Kidney (tissue), 14 donors: ENCODE measurements around the gene RAVER1. TPM values are rescaled to one million over a fixed set of nuclear protein-coding genes. Genes with fewer than 3 reads are reported as not detected.
A peak's percentile ranks its signal among the peaks of the same experiment; 100 is the strongest.

Source experiments
- DNase-seq, 5 donors: peaks; one replicate each; pipeline ENCODE4 v3.0.0-alpha.2; 2013 to 2020
- FAIRE-seq: peaks from 2 replicates; lab custom pipeline; 2012; peaks lifted over from hg19 to GRCh38; lab: Jason Lieb, UNC
- H3K27ac ChIP-seq, 2 donors: one replicate each; pipeline ENCODE4 v1.7.0; 2013; ENCODE audit warnings: low read depth in 2 of 2, low read length in 2 of 2, inconsistent platforms in 1 of 2
- H3K27me3 ChIP-seq: one replicate; pipeline ENCODE4 v1.7.1; 2013; ENCODE audit warnings: low read length, inconsistent platforms; ENCODE audit not compliant: control insufficient read depth, insufficient read depth
- H3K36me3 ChIP-seq, 3 donors: one replicate each; pipeline versions ENCODE4 v1.7.0 to v1.7.1; 2013; ENCODE audit warnings: low read length in 3 of 3, control low read depth in 1 of 3, inconsistent platforms in 1 of 3; ENCODE audit not compliant: insufficient read depth in 3 of 3, control insufficient read depth in 2 of 3
- H3K4me1 ChIP-seq, 3 donors: one replicate each; pipeline versions ENCODE4 v1.7.0 to v1.7.1; 2013; ENCODE audit warnings: low read length in 3 of 3, inconsistent platforms in 1 of 3, low read depth in 1 of 3; ENCODE audit not compliant: control insufficient read depth in 2 of 3, insufficient read depth in 2 of 3
- H3K4me3 ChIP-seq, 3 donors: one replicate each; pipeline versions ENCODE4 v1.7.0 to v1.8.1; 2013; ENCODE audit warnings: low read length in 3 of 3, control low read depth in 1 of 3, inconsistent platforms in 1 of 3
- H3K9ac ChIP-seq, 3 donors: one replicate each; pipeline versions ENCODE4 v1.7.0 to v1.7.1; 2013; ENCODE audit warnings: low read length in 3 of 3, control low read depth in 1 of 3, inconsistent platforms in 1 of 3
- H3K9me3 ChIP-seq, 3 donors: one replicate each; pipeline versions ENCODE4 v1.7.0 to v1.7.1; 2013; ENCODE audit warnings: low read length in 3 of 3, control low read depth in 1 of 3, inconsistent platforms in 1 of 3; ENCODE audit not compliant: control insufficient read depth in 2 of 3, insufficient read depth in 1 of 3
- CTCF ChIP-seq: IDR thresholded peaks from 3 replicates; pipeline ENCODE4 v1.5.1; 2012; ENCODE audit warnings: mild to moderate bottlenecking, moderate library complexity, borderline replicate concordance; ENCODE audit not compliant: insufficient read depth; ENCODE audit errors: extremely low read depth
- intact Hi-C: fragments of 100-400 bp; cut with DNase I; formaldehyde crosslinking; loops from one replicate; pipeline ENCODE4 v1.11.1; 2022
- polyA plus RNA-seq: library from polyadenylated mRNA; stranded (reverse); fragments of 350-450 nt; fragmentation: Illumina TruSeq; extraction: RNeasy Lipid Tissue Mini Kit (QIAGEN cat#74804); gene quantifications from one replicate; pipeline ENCODE4 v1.2.3, GENCODE V29; 2014; ENCODE audit warnings: low read depth, low replicate concordance; ENCODE audit not compliant: insufficient read depth
- total RNA-seq: library from RNA; stranded (reverse); fragmentation: NEBNext Ultra II Directional; extraction: Animal tissue kit (Norgen Biotek cat#: 25700); gene quantifications from one replicate; pipeline ENCODE4 v1.2.1, GENCODE V29; 2021
- donor health status: control.
- donor health status: control.
- donor health status: control.
- donor health status: control.
- donor health status: control.
- donor health status: DM: yes; HTN: yes; CAD: no.
- donor health status: Normal renal cell carcinoma (clear cell type).

The RAVER1 gene
- total and polyA plus RNA-seq, 2 donors from 2014 or later, result 9.1 to 38.4 TPM

- Histone ChIP-seq H3K36me3 (peaks cover 0 to 3% (median 0%) of the 10 kb centered on the region in 3 donors), H3K27me3 (peaks cover 16% of the 10 kb centered on the region), H3K4me3 (no peak overlapping the region), H3K27ac (no peak overlapping the region), H3K4me1 (peaks cover 0 to 8% (median 4%) of the 10 kb centered on the region in 3 donors), H3K9ac (no peak overlapping the region), H3K9me3 (no peaks in the 10 kb centered on the region)
- no peak for FAIRE-seq
- intact Hi-C loops, result no loop called here
- TF ChIP-seq CTCF, result no peak
- no peak for DNase-seq
Measured at GRCh38 chr19:10285393-10285792, 47.9 kb downstream of the RAVER1 start.

GRCh38 chr19:10284960-10285278 lies 48.4 kb downstream of the RAVER1 start:
- Histone ChIP-seq H3K4me3 (no peak overlapping the region), H3K27ac (no peak overlapping the region), H3K36me3 (peaks cover 0 to 3% (median 0%) of the 10 kb centered on the region in 3 donors), H3K4me1 (peaks cover 0 to 7% (median 4%) of the 10 kb centered on the region in 3 donors), H3K27me3 (peaks cover 16% of the 10 kb centered on the region), H3K9ac (no peak overlapping the region), H3K9me3 (no peaks in the 10 kb centered on the region)
- DNase-seq, result no peak
- TF ChIP-seq CTCF, result no peak
- intact Hi-C loops, result no loop called here
- FAIRE-seq, result no peak

- Histone ChIP-seq H3K27me3 (peaks cover 14% of the 10 kb centered on the region), H3K4me3 (no peak overlapping the region), H3K36me3 (peaks cover 0 to 3% (median 0%) of the 10 kb centered on the region in 3 donors), H3K4me1 (peaks cover 0 to 7% (median 4%) of the 10 kb centered on the region in 3 donors), H3K27ac (no peak overlapping the region), H3K9ac (no peak overlapping the region), H3K9me3 (no peaks in the 10 kb centered on the region)
- intact Hi-C loops, result no loop called here
- no peak for TF ChIP-seq CTCF
- DNase-seq (peak in 1 of 5 donors; percentile 70), FAIRE-seq (no peak)
Measured at GRCh38 chr19:10284065-10284959, 49.0 kb downstream of the RAVER1 start.
